Measurements from ENCODE around the gene ADM5.

GRCh38 chr19:49642492-49643035 lies 46.8 kb upstream of the ADM5 start:
- TF ChIP-seq CTCF (IDR thresholded peaks at IDR 0.05) (no peak), POLR2A (IDR thresholded peaks at IDR 0.05) (no peak)
